ENCODE data around the gene LEPROT. TPM values are rescaled to one million over a fixed set of nuclear protein-coding genes. Genes with fewer than 3 reads are reported as not detected.

Gene LEPROT
- total RNA-seq, 1 donor, result 89.4 TPM

GRCh38 chr1:65425697-65426096, 5.2 kb downstream of the LEPROT start:
- no peak for TF ChIP-seq CTCF (IDR thresholded peaks at IDR 0.05; ENCODE audit: insufficient read depth, low read depth, low read length)
- no peak overlapping the region for H3K4me3 ChIP-seq (ENCODE audit: low read depth, low read length)
- DNase-seq (ENCODE audit: low read depth), result peak; percentile 56

GRCh38 chr1:65429078-65429477, 8.6 kb downstream of the LEPROT start:
- DNase-seq (ENCODE audit: low read depth), result no peak
- H3K4me3 ChIP-seq (ENCODE audit: low read depth, low read length), result no peak overlapping the region
- no peak for TF ChIP-seq CTCF (IDR thresholded peaks at IDR 0.05; ENCODE audit: insufficient read depth, low read depth, low read length)

GRCh38 chr1:65429806-65430205, 9.3 kb downstream of the LEPROT start:
- no peak overlapping the region for H3K4me3 ChIP-seq (ENCODE audit: low read depth, low read length)
- DNase-seq (ENCODE audit: low read depth), result peak; percentile 66
- TF ChIP-seq CTCF (IDR thresholded peaks at IDR 0.05; ENCODE audit: insufficient read depth, low read depth, low read length), result no peak

- peak; percentile 64 for TF ChIP-seq CTCF (IDR thresholded peaks at IDR 0.05; ENCODE audit: insufficient read depth, low read depth, low read length)
- H3K4me3 ChIP-seq (ENCODE audit: low read depth, low read length), result no peak overlapping the region
- DNase-seq (ENCODE audit: low read depth), result peak; percentile 64
Observed at GRCh38 chr1:65431111-65431705, 10.7 kb downstream of the LEPROT start.

DNA sequence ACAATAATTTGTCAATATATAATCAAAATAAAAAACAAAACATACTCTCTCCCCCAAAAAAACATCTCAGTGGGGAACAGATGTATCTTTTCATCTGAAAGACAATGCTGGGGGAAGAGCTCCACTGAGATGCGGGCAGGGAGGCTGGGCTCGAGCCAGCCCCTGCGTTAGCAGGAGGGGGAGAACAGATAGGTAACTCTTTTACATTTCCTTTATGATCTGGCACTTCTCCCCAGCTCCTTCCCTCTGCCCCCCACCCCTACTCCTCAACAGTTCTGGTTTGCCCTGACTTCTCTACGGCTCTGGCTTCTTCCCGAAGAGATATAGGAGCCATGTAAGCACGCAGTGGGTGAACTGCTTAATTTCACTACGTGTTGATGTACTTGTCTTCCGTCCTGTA, 12.4 kb downstream of the LEPROT start:
- TF ChIP-seq CTCF (IDR thresholded peaks at IDR 0.05; ENCODE audit: insufficient read depth, low read depth, low read length), result no peak
- no peak overlapping the region for H3K4me3 ChIP-seq (ENCODE audit: low read depth, low read length)
- DNase-seq (ENCODE audit: low read depth), result no peak

DNA sequence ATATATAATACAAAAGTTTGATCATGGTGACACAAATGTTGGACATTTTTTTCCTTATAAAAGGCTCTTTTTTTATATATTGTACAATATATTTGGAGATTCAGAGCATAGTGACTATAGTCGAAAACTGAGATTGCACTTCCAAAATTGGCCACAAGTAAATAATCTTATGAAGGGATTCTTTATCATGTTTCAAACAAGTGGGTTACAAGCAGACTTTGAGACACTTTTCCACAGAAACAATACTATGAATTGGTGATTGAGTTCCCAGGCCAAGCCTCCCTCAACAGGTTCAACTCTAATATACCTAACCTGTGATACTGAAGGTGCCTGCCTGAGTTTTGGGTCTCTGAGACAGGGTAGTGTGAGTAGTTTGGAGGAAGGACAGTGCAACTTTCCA, 13.8 kb downstream of the LEPROT start:
- H3K4me3 ChIP-seq (ENCODE audit: low read depth, low read length), result no peak overlapping the region
- no peak for DNase-seq (ENCODE audit: low read depth)
- no peak for TF ChIP-seq CTCF (IDR thresholded peaks at IDR 0.05; ENCODE audit: insufficient read depth, low read depth, low read length)

GRCh38 chr1:65434760-65435159, 14.3 kb downstream of the LEPROT start:
- no peak for TF ChIP-seq CTCF (IDR thresholded peaks at IDR 0.05; ENCODE audit: insufficient read depth, low read depth, low read length)
- no peak overlapping the region for H3K4me3 ChIP-seq (ENCODE audit: low read depth, low read length)
- DNase-seq (ENCODE audit: low read depth), result no peak

Measured in fibroblast of villous mesenchyme (primary cell).